Measurements from ENCODE around the gene AKR1C1.
"Not testable (repeated sequence)": the region's sequence is repeated elsewhere in the genome, so short reads cannot be mapped to it uniquely, and the experiment has no call there.

DNA sequence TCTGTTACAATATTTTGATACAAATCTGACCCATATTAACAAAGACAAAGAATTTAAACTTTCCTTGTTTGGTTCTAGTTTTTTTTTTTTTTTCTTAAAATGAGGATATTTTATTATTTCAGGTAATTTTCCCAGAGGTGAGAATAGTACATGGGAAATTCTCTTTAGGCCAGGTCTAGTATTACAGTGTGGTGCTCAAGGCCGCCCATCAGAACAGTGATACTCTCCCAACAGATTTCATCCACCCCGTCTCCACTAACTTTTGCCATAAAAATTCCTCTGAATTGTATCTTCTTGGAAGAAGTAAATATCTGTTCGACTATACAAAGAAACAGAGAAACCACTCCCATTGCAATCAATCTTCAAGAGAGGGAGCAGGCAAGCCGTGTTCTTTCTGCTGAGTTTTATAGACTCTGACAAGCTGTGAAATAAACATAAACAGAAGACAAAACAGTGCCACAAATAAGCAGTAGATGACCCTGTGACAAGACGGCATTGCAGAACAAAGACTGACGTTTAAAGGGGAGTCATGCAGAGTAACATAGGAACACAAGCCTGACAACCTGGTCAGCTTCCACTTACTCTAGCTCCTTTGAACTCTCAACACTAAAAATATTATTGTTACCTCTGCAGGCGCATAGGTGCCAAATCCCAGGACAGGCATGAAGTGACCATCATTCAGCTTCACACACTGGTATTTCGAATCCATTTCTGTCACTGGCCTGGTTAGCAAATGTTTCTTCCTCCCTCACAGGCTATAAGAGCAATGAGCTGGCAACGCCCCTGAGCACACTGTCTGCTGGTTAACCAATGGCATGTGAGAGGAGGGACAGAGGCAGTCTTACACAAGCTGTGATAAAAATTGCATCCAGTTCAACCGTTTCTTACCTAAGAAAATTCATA, 40.2 kb downstream of the AKR1C1 start, which contains the start of gene AKR1C2:
- TF ChIP-seq, protein P1, sequence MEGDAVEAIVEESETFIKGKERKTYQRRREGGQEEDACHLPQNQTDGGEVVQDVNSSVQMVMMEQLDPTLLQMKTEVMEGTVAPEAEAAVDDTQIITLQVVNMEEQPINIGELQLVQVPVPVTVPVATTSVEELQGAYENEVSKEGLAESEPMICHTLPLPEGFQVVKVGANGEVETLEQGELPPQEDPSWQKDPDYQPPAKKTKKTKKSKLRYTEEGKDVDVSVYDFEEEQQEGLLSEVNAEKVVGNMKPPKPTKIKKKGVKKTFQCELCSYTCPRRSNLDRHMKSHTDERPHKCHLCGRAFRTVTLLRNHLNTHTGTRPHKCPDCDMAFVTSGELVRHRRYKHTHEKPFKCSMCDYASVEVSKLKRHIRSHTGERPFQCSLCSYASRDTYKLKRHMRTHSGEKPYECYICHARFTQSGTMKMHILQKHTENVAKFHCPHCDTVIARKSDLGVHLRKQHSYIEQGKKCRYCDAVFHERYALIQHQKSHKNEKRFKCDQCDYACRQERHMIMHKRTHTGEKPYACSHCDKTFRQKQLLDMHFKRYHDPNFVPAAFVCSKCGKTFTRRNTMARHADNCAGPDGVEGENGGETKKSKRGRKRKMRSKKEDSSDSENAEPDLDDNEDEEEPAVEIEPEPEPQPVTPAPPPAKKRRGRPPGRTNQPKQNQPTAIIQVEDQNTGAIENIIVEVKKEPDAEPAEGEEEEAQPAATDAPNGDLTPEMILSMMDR (IDR thresholded peaks at IDR 0.05) = not testable (repeated sequence)
- not testable (repeated sequence) for TF ChIP-seq POLR2AphosphoS5, TCF7L2 (IDR thresholded peaks at IDR 0.05; ENCODE audit: low read depth, low read length)

All from Panc1 (cell line).